Neutrophil (primary cell): ENCODE measurements around the gene ZFP42.

Source experiments
- H3K27ac ChIP-seq: fragments of 200-600 bp; sonication (generic); 2 replicates; pipeline ENCODE4 v1.5.1; 2016; ENCODE audit warnings: mild to moderate bottlenecking, moderate library complexity
- H3K27me3 ChIP-seq: fragments of 200-600 bp; sonication (generic); 2 replicates; pipeline ENCODE4 v1.6.0; 2016; ENCODE audit warnings: mild to moderate bottlenecking
- H3K36me3 ChIP-seq: fragments of 200-600 bp; sonication (generic); 2 replicates; pipeline ENCODE4 v1.5.1; 2017
- H3K4me1 ChIP-seq, 2 experiments: fragments of 200-600 bp in 1 of 2; sonication (generic) in 1 of 2; 1 replicate in 1 of 2; 2 replicates in 1 of 2; pipeline versions ENCODE4 v1.5.1 to v1.6.1; 2013 to 2016; ENCODE audit warnings: low read depth in 1 of 2, low read length in 1 of 2, mild to moderate bottlenecking in 1 of 2, moderate library complexity in 1 of 2; ENCODE audit not compliant: control insufficient read depth in 1 of 2, insufficient read depth in 1 of 2
- H3K4me3 ChIP-seq, 2 experiments: fragments of 200-600 bp in 1 of 2; sonication (generic) in 1 of 2; 1 replicate in 1 of 2; 2 replicates in 1 of 2; pipeline ENCODE4 v1.5.1; 2013 to 2016; ENCODE audit warnings: low read depth in 1 of 2, low read length in 1 of 2, mild to moderate bottlenecking in 1 of 2, moderate library complexity in 1 of 2
- H3K9me3 ChIP-seq: fragments of 200-600 bp; sonication (generic); 2 replicates; pipeline ENCODE4 v1.5.1; 2016
- TF ChIP-seq, protein P1 (sequence below): fragments of 200-600 bp; sonication (generic); IDR thresholded peaks from 2 replicates; pipeline ENCODE4 v1.5.1; 2016; ENCODE audit warnings: antibody characterized with exemption

The ZFP42 gene

DNA sequence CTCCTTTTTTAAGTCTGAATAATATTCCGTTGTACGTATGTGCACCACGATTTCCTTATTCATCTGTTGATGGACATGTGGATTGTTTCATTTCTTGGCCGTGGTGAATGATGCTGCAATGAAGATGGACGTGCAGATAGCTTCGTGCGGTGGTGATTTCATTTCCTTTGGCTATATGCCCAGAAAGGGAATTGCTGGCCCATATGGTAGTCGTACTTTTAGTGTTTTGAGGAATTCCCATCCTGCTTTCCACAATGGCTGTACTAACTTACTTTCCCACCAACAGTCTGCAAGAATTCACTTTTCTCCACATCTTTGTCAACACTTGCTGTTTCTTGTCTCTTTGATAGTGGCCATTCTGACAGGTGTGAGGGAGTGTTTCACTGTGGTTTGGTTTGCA lies 12.8 kb downstream of the ZFP42 start:
- Histone ChIP-seq H3K27me3 (no peaks in the 10 kb centered on the region), H3K4me3 (no peak overlapping the region), H3K4me1 (no peaks in the 10 kb centered on the region), H3K27ac (no peak overlapping the region), H3K9me3 (no peaks in the 10 kb centered on the region), H3K36me3 (no peaks in the 10 kb centered on the region)
- TF ChIP-seq, protein P1, sequence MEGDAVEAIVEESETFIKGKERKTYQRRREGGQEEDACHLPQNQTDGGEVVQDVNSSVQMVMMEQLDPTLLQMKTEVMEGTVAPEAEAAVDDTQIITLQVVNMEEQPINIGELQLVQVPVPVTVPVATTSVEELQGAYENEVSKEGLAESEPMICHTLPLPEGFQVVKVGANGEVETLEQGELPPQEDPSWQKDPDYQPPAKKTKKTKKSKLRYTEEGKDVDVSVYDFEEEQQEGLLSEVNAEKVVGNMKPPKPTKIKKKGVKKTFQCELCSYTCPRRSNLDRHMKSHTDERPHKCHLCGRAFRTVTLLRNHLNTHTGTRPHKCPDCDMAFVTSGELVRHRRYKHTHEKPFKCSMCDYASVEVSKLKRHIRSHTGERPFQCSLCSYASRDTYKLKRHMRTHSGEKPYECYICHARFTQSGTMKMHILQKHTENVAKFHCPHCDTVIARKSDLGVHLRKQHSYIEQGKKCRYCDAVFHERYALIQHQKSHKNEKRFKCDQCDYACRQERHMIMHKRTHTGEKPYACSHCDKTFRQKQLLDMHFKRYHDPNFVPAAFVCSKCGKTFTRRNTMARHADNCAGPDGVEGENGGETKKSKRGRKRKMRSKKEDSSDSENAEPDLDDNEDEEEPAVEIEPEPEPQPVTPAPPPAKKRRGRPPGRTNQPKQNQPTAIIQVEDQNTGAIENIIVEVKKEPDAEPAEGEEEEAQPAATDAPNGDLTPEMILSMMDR, result no peak

DNA sequence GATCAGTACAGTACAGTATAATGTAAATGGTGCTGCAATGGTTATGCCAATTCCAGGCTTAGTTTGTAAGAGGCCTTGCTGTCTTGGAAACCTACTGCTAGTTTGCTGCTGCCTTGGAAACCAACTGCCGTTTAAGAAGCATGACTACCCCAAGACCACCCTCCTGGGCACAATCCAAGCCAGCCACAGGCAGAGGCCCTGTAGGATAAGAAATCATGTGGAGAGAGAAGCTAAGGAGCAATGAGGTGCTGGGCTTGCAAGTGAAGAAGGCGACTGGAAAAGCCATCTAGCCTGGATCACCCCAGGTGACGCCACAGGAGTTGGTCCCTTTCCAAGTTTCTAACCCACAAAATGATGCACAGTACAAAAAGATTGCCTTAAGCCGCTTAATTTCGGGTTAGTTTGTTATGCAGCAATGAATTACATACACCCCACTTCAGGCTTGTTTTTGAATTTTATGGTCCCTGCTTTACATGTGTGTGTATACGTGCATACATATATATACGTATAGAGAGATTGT lies 16.9 kb downstream of the ZFP42 start:
- no peaks in the 10 kb centered on the region for H3K4me1 ChIP-seq
- TF ChIP-seq, protein P1, result no peak
- no peaks in the 10 kb centered on the region for H3K9me3 ChIP-seq
- H3K36me3 ChIP-seq, result no peaks in the 10 kb centered on the region
- no peak overlapping the region for H3K27ac ChIP-seq
- no peaks in the 10 kb centered on the region for H3K27me3 ChIP-seq
- no peak overlapping the region for H3K4me3 ChIP-seq

GRCh38 chr4:188015025-188015940 lies 19.7 kb downstream of the ZFP42 start:
- H3K9me3 ChIP-seq, result no peaks in the 10 kb centered on the region
- H3K27me3 ChIP-seq, result no peaks in the 10 kb centered on the region
- no peaks in the 10 kb centered on the region for H3K36me3 ChIP-seq
- no peaks in the 10 kb centered on the region for H3K4me1 ChIP-seq
- TF ChIP-seq, protein P1, result no peak
- no peak overlapping the region for H3K27ac ChIP-seq
- no peak overlapping the region for H3K4me3 ChIP-seq

DNA sequence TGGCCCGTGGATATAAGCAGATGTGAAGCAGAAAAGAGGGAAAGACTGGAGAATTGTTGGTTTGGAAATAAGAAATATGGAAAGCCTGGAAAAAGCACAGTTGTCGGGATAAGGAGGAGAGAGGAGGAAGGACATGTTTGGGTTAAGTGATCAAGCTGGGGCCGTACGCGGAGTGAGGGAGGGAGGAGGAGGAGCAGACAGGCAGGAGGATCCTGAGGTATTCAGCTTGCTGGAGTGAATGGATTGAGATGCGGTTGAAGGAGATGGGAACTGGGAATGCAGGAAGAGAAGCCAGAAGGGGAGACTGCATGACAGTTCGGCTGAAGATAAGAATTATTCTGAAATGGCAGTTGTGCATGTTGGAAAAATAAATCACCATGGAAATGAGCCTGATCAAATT lies 21.2 kb downstream of the ZFP42 start:
- H3K4me3 ChIP-seq, result no peak overlapping the region
- no peaks in the 10 kb centered on the region for H3K4me1 ChIP-seq
- TF ChIP-seq, protein P1, result no peak
- no peaks in the 10 kb centered on the region for H3K36me3 ChIP-seq
- no peaks in the 10 kb centered on the region for H3K9me3 ChIP-seq
- H3K27ac ChIP-seq, result no peak overlapping the region
- no peaks in the 10 kb centered on the region for H3K27me3 ChIP-seq

DNA sequence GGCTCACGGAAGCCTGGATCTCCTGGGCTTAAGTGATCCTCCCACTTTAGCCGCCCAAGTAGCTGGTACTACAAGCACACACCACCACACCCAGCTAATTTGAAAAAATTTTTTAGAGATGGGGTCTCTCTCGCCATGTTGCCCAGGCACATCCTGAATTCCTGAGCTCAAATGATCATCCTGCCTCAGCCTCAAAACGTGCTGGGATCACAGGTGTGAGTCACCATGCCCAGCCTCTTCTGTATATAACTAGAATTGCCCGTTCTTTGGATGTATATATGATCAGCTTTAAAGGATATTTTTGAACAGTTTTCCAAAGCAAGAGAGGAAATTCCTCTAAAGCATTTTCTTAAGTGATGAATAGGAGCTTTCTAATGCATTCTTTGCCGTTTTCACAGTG lies 22.7 kb downstream of the ZFP42 start:
- H3K9me3 ChIP-seq, result no peaks in the 10 kb centered on the region
- H3K36me3 ChIP-seq, result no peaks in the 10 kb centered on the region
- no peak overlapping the region for H3K27ac ChIP-seq
- no peaks in the 10 kb centered on the region for H3K4me1 ChIP-seq
- H3K27me3 ChIP-seq, result no peaks in the 10 kb centered on the region
- TF ChIP-seq, protein P1, result no peak
- no peak overlapping the region for H3K4me3 ChIP-seq
